Right renal pelvis (tissue), 4 donors: ENCODE measurements around the gene CLCNKA. TPM values are rescaled to one million over a fixed set of nuclear protein-coding genes. Genes with fewer than 3 reads are reported as not detected.

Source experiments
- DNase-seq, 4 donors: peaks; one replicate each; pipeline ENCODE4 v3.0.0-alpha.2; 2013; ENCODE audit warnings: low read depth in 4 of 4, low spot score in 3 of 4, missing footprints in 1 of 4
- polyA plus RNA-seq, 4 donors: library from polyadenylated mRNA; unstranded; fragments of 120-200 nt; gene quantifications; one replicate each; pipeline ENCODE4 v1.2.1, GENCODE V29; 2013; ENCODE audit not compliant: insufficient read length in 4 of 4

CLCNKA gene
- polyA plus RNA-seq, 4 donors = 15.6 to 26.9 (median 18.3) TPM

DNA sequence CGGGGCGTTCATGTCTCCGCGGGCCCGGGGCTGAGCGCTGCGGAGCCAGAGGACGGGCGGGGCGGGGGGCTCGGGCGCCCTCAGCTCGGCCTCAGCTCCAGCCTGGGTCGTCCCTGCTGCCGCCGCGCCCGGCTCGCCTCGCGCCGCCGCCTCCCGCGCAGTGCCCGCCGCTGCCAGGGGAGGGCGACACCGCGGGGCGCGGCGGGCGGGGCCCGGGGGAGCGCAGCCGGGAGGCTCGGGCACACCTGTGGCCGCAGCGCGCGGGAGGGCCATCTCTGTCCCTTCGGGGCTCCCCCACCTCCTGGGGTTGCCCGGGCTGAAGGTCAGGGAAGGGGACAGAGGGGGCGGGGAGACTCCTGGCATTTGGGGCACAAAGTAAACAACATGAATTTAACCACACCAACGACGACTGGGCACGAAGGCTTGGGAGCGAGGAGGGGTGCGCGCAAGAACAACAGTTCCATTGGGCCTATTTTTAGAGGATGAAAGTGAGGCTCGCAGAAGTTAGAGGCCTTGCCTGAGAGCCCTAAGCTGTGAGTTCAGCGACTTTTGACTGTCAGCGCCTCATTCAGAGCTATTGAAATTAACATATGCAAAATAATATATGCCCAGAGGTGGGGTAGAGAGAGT is 51.8 kb downstream of the CLCNKA start, which contains the start of gene FAM131C:
Gene FAM131C (minus strand): TSS at position 162 of the 630 bp plus-strand sequence. CDS start 209 bp downstream, outside the sequence.
- no peak for DNase-seq

DNA sequence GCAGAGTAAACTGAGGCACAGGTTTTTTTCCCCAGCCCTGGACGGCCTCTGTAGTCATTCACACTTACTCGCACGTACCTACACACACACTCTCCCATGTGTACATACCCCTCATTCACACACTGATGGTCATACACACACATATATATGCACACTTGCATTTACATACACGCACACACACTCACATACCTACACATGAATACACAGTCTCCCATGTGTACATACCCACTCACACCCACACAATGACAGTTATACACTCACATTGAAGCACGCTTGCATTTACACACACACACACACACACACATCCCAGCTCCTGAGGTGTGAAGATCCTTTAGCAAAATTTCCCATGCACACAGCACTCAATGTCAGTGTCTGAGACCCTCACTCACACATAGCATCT is 52.4 kb downstream of the CLCNKA start:
- DNase-seq = no peak

DNA sequence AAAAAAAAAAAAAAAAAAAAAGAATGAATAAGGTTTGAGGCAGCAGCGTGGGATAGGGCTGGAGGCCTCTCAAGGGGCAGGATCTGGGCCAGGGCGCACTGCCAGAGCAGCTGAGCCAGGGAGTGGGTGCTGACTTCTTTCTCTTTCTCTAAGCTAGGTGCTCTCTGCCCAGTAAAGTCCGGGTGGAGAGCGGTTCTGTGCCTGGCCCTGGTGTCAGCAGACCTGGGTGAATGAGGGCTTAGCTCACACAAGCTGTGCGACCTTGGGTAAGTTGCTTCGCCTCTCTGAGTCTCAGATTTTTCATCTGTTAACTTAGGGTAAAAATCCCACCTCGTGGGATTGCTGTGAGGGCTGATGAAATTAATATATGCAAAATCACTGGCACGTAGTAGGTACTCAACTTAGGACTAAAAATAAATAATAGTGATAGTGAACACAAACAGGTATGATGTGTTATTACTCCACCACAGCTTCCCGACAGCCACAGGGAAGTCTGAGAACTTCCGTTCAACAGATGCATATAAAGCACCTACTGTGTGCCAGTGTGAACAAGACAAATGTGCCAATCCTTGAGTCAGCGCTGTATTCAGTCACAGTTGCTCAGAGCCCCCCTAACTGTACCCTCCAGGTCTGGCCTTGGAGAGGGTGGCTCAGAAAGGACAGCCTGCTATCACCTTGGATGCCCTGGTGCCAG is 53.6 kb downstream of the CLCNKA start:
- DNase-seq = no peak

DNA sequence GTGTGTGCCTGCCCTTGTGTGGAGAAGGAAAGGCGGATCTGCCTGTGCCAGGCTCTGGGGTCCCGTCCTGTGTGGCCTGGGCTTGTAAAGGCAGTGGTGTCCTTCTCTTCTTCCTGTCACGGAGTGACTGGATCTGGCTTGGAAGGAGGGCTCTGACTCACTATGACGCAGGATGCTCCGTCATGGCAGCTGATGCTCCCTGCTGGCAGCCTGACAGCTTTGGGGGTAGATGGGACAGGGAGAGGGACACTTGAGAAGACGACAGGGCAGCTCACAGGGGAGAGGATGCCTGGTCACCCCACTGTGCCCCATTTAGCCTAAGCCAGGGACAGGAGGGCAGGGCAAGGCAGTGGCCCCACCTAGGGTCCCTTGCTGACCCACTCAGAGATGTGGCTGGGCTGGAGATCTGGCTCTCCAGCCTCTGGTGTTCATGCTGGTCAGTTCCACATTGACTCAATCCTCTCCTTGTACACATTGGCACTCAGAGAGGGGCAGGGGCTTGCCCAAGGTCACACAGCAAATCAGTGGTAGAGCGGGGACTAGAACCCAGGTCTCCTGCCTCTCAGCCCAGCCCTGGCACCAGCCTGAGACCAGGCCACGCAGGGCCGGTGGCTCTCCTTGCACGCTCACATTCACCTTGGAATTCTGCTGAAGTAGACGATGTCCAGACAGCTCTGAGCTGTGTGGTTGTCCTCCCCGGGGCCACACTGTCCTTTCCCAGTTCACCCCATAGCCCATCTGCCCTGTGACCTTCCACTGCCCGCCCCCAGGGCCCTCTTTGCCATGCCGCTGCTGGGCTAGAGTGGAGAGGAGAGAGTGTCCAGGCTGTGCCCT is 54.4 kb downstream of the CLCNKA start:
- no peak for DNase-seq

DNA sequence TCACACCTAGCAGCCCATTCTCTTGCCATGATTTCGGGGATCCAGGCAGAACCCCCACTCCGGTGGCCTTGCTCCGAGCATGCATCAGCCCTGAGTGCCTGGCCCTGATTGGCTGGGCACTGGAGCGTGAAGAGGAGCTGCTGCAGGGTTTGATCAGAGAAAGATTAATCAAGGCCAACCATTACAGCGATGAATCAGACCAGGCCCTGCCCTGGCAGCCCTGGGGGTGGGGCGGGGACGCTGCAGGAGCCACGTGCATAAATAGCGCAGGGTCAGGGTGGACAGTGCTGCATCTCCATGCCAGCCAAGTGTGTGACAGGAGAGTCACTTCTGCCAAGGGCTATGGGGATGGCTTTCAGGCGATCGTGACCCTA is 55.0 kb downstream of the CLCNKA start:
- no peak for DNase-seq

DNA sequence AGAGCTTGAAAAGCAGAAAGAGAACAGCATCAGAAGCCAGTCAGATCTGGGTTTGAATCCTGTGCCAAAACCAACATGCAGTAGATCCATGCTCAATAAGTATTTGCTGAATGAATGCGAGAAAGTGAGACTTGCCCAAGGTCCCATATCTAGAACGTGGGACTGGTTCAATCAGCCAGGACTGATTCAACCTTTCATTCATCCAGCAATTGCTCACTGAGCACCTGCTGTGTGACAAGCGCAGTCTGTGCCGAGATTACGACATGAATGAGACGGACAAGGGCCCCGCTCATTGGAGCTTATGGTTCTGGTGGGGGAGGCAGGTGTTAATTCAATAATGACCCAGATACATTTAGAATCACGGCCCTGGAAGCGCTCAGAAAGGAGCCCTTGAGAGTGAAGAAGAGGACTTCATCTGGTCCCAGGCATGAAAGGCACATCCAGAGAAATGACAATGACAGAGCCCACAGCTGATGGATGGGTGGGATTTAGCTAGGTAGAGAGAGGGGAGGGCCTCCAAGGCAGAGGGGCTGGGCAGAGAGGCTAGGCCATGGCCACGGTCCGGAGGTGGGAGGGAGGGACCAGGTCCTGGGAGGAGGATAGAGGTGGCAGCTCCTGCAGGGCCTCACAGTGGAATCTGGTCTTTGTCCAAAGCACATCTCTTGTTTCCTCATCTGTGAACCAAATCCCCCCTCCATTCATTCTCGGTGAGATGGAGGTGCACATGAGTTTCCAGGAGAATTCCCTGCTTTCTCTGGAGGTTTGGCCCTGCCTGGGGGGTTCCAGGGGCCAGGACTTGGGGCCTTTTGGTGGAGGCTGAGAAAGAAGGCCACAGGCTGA is 55.8 kb downstream of the CLCNKA start:
- DNase-seq = no peak

DNA sequence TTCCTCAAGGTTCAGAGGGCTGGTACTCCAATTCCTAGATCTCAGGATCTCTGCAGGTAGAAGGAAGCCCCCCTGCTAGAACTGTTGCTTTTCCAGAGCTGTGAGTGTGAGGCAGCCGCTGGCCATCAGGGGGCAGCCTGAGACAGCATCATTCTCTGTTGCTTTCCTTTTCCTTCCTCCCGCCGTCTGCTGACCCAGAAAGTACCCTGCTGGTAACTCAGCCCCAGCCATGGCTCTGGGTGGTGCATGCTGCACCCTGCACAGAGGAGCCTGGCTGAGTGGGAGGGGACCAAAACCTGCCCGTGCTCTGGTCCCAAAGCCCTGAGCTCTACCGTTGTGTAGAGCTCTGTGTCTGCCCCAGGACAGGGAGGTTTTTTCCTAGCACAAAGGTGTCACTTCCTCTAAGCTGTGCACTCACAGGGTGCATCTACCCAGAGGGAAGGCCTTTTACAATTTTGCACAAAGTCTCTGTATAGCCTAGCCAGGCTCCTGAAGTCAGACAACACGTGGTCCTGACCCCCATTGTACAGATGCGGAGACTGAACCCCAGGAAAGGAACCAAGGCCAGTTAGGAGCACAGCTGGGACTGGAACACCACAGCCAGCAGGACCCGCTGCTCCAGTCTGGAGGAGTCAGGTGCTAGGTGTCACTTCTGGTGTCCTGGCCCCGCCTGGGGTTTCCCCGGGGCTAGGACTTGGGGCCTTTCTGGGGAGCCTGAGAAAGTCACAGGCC is 57.3 kb downstream of the CLCNKA start:
- peak; percentile 57 to 77 (median 69) for DNase-seq

DNA sequence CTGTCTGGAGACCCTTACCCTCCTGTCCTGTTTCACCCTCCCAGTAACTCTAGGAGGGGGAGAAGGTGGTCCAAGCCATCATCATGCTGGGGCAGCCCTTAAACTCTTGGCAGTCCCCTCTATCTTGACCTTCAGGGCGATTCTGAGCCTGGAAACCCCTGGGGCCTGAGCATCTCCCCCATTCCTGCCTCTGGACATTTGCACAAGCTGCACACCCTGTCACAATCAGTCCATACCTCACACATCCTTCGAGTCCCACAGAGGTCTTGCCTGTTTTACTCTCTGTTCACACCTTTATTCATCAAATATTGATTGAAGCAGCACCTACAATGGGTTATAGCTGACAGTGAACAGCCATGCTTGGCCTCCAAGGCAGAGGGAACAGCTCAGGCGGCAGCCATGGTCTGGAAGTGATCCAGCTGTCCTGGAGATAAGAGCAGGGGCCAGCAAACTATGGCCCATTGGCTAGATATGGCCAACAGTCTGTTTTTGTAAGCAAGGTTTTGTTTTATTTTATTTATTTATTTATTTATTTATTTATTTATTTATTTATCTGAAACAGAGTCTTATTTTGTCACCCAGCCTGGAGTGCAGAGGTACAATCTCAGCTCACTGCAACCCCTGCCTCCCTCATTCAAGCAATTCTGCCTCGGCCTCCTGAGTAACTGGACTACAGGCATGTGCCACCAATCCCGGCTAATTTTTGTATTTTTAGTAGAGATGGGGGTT is 58.8 kb downstream of the CLCNKA start:
- DNase-seq = no peak

DNA sequence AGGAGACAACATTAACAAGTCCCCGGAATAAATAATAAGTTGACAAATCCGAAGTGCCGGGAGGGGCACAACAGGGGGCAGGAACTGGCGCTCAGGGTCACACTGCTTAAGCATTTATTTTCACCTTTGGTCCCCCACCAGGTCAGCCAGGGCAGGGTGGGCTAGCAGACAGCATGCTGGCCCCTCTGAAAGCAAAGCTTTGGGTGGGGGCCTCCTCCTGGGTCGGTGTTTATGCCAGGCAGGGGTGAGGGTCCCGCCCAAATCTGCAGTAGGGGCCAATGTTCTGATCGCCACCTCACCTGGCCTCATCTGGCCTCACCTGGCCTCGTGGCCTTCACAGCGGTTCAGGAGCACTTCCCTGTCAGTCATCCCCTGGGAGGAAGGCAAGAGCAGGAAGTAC is 59.8 kb downstream of the CLCNKA start:
- no peak for DNase-seq

DNA sequence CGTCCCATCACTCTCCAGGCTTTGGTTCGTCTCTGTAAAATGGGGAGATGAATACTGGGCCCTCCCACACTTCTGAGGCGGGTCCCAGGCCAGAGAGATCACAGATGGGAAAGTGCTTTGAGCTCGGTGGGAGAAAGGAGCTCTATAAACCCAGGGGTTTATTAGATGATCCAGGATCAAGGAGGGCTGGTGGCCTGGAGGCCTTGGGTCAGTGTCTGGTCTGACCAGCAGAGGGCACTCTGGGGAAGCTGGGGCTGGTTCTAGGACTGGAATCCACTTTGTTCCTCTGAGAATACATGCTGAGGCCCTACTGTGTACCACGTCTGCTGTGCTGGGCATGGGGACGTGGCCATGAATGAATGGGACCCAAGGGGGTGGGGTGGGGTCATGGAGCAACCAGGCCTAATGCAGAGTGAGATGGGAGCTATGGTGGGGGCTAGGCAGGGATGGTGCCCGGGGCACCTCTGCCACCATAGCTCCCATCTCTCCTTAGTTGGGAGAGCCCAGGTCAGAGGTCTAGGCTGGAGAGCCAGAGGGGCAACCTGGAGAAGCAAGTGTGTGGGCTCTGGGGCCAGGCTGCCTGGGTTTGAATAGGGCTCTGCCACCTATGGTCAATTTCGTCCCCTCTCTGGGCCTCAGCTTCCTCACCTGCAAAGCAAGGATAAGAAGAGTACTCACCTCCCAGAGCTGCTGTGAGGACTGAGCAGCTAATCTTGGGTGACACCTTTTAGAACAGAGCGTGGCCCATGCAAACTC is 60.6 kb downstream of the CLCNKA start:
- no peak for DNase-seq

DNA sequence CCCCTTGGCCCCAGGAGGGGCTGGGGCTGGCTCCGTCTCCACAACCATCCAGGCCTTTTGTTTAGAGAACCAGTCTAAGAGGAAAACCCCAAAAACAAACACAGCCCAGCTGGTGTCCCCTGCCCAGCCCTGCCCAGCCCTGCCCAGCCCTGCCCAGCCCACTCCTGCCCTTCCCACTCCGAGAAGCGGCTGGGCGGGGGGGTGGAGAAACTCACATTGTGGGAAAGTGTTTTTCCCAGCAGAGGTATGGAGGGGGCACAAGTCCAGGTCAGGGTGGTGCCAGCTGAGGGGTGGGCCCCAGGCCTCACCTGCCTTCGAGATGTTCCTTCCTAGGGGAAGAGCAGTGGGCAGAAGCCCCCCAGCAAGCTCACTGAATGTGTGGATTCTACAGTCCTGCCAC is 61.6 kb downstream of the CLCNKA start:
- no peak for DNase-seq

Other genes with a start within 250 kb of the CLCNKA start
- gene UQCRHL, start 214.4 kb upstream of the CLCNKA start, polyA plus RNA-seq = 1 to 10 TPM in 3 of 4 donors, under 1 TPM in 1; 0.90 to 1.9 (median 1.5) TPM
- gene SPEN, start 174.3 kb upstream of the CLCNKA start, polyA plus RNA-seq = 10 to 100 TPM; 50.0 to 60.6 (median 57.7) TPM
- 10 to 100 TPM; 27.7 to 32.2 (median 28.7) TPM for gene ZBTB17, start 45.9 kb upstream of the CLCNKA start, polyA plus RNA-seq
- under 1 TPM in 3 of 4 donors, not detected in 1; 0.07 to 0.12 (median 0.10) TPM for gene SRARP, start 17.8 kb upstream of the CLCNKA start, polyA plus RNA-seq
- 1 to 10 TPM; 4.0 to 5.8 (median 4.4) TPM for gene HSPB7, start 4.0 kb upstream of the CLCNKA start, polyA plus RNA-seq
- 10 to 100 TPM; 41.6 to 77.0 (median 57.5) TPM for gene CLCNKB, start 21.7 kb downstream of the CLCNKA start, polyA plus RNA-seq
- gene FAM131C, start 51.6 kb downstream of the CLCNKA start, polyA plus RNA-seq = 1 to 10 TPM; 1.4 to 2.3 (median 2.0) TPM
- gene EPHA2, start 134.0 kb downstream of the CLCNKA start, polyA plus RNA-seq = 10 to 100 TPM; 14.7 to 19.7 (median 17.7) TPM
- 10 to 100 TPM; 17.1 to 22.0 (median 20.8) TPM for gene ARHGEF19, start 190.6 kb downstream of the CLCNKA start, polyA plus RNA-seq
- gene CPLANE2, start 215.1 kb downstream of the CLCNKA start, polyA plus RNA-seq = 1 to 10 TPM; 4.0 to 7.6 (median 5.7) TPM